Germinal center (tissue), 1 donor: Measurements from ENCODE around the gene CIDEA.

Source experiments
- DNase-seq: peaks from one replicate; pipeline ENCODE4 v3.0.0; 2012; ENCODE audit warnings: mixed read lengths, low spot score

The CIDEA gene

DNA sequence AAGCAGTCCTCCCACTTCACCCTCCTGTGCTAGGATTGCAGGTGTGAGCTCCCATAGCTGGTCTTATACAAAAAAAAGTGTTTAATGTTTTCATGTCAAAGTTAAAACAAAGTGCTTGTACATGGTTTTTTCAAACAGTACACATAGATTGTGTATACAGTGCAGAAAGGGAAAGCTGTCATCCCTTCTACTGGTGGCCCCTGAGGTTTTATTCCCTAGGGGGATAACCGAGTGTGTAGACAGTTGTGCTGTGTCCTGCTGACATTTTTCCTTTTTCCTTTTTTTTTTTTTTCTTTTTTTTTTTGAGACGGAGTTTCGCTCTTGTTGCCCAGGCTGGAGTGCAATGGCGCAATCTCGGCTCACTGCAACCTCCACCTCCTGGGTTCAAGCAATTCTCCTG is 64.7 kb downstream of the CIDEA start:
- no peak for DNase-seq

DNA sequence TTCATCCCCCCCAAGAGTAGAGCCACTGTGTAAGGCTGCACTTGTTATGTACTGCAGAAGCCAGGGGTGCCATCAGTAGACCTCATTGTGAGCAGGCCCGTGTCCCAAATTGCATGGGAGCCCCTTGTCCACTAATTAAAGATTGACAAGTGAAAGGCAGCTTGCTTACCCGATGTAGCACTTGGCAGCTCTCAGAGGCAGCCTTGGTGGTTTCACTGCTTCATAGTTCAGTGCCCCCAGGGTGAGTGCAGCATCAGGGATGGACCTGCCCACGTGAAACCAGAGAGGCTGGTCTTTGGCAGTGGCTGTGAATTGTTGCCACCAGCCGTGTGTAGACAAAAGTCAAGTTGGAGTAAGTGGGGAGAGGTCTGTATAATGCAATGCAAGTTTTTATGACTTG is 67.2 kb downstream of the CIDEA start:
- DNase-seq: no peak

DNA sequence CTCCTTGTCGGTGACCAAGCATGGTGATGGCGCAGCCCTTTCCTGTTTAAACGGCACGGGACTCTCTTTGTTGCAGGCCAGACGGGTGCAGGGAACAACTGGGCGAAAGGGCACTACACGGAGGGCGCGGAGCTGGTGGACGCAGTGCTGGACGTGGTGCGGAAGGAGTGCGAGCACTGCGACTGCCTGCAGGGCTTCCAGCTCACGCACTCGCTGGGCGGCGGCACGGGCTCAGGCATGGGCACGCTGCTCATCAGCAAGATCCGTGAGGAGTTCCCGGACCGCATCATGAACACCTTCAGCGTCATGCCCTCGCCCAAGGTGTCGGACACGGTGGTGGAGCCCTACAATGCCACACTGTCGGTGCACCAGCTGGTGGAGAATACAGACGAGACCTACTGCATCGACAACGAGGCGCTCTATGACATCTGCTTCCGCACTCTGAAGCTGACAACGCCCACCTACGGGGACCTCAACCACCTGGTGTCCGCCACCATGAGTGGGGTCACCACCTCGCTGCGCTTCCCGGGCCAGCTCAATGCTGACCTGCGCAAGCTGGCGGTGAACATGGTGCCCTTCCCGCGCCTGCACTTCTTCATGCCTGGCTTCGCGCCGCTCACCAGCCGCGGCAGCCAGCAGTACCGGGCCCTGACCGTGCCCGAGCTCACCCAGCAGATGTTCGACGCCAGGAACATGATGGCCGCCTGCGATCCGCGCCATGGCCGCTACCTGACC is 71.0 kb downstream of the CIDEA start:
- DNase-seq: no peak

DNA sequence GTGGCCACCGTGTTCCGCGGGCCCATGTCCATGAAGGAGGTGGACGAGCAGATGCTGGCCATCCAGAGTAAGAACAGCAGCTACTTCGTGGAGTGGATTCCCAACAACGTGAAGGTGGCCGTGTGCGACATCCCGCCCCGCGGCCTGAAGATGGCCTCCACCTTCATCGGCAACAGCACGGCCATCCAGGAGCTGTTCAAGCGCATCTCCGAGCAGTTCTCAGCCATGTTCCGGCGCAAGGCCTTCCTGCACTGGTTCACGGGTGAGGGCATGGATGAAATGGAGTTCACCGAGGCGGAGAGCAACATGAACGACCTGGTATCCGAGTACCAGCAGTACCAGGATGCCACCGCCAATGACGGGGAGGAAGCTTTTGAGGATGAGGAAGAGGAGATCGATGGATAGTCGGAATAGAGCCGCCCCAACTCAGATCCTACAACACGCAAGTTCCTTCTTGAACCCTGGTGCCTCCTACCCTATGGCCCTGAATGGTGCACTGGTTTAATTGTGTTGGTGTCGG is 71.6 kb downstream of the CIDEA start:
- no peak for DNase-seq

DNA sequence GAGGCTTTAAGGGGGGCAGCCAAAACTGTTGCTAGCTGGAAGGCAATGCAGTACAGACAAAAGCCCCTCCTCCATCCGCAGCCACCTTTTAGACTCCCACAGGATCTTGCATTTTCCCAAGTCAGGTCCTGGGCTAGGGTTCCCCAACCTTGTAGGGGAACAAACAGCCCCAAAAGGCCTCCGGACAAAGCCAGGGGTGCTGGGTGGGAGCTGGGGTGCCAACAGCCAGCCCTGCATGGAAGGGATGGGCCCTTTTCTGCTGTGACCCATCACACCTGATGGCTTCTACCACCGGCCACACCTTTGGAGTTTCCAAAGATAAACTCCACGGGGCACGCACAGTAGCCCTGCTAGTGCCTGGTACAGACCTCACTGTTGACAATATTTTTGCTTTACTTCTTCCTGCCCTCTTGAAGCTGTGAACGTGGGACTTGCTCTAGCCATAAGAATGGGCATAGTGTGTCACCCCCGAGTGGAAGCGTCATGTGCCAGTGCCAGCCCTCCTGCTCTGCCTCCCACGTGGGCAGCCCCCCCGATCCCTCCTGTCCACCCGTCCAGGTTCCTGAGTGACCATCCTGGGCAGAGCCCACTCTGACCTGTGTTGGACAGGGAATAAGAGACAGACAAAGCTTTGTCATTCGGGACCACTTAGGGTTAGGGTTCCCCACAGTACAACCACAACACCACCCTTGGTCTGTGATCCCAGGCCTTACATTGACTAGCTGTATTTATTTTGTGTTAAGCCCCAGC is 72.7 kb downstream of the CIDEA start:
- DNase-seq: no peak
